Esophagus muscularis mucosa (tissue), 4 donors: Measurements from ENCODE around the gene GP1BB.

Source experiments
- CTCF ChIP-seq, 3 experiments: fragments of 200-600 bp in 2 of 3; fragments of 450-650 bp in 1 of 3; sonication (generic) in 2 of 3; IDR thresholded peaks; one replicate each; pipeline ENCODE4 v1.5.1; 2017 to 2019; ENCODE audit warnings: antibody characterized with exemption in 3 of 3, mild to moderate bottlenecking in 2 of 3, moderate library complexity in 1 of 3
- EP300 ChIP-seq: sonication (generic); formaldehyde crosslinking; IDR thresholded peaks from one replicate; pipeline ENCODE4 v1.6.1; 2017; ENCODE audit warnings: antibody characterized with exemption
- POLR2A ChIP-seq: fragments of 450-650 bp; IDR thresholded peaks from one replicate; pipeline ENCODE4 v1.6.1; 2017; ENCODE audit warnings: antibody characterized with exemption, moderate library complexity, mild to moderate bottlenecking, low read depth
- POLR2AphosphoS5 ChIP-seq, 2 donors: sonication (generic); formaldehyde crosslinking; IDR thresholded peaks; one replicate each; pipeline ENCODE4 v1.6.1; 2017; ENCODE audit warnings: antibody characterized with exemption in 2 of 2

DNA sequence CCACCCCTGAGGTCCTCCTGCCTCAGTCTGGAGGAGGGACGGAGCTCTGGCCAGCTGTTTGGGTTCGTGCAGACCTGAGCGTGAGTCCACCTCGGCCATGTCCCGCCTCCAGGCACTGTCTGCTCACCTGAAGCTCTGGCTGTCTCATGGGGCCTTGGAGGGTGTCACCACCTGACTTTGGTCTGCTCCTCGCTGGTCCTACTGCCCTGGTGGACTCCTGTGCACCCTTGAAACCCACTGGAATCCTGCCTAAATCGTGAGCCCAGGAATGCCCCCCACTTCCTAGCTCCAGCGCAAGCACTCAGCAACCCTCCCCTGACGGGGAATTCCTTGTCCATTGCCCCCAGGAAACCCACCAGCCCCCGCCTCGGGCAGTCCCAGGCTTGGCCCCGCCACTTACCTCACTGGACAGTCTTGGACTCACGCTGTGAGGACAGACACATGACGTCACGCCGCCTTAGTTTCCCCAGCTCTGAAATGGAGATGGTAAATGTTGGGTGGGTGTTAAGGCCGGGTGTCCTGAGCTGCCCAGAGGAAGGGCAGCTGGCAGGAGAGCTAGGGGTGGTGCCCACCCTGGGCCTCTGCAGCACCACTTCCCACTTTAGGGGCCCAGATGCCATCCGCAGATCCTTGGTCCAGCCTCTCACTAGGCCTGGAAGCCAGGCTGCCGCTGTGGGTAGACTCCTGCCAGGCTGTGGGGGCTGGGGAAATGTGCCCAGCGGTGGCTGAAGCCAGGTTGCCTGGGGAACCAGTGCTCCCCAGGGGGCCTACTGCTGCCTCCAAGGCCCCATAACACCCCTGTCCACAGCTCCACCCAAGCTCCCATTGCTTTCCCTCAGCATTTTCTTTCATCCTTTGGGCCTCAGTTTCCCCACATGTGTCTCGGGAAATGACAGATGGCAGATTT lies 19.1 kb downstream of the GP1BB start:
- TF ChIP-seq CTCF (IDR thresholded peaks at IDR 0.05) (no peak), POLR2AphosphoS5 (IDR thresholded peaks at IDR 0.05) (no peak), EP300 (no peak), POLR2A (no peak)
